Activated CD4-positive, alpha-beta T cell treated with anti-CD3 and anti-CD28 coated beads, Interleukin-2, Interleukin-6, amounts not matched to agents 100 ng/mL and 50 ng/mL, durations not matched to agents 16 hours and 8 hours (primary cell): ENCODE data around the gene TMTC2.
"Not testable (repeated sequence)": the region's sequence is repeated elsewhere in the genome, so short reads cannot be mapped to it uniquely, and the experiment has no call there.

Experiments
- DNase-seq: peaks from one replicate; pipeline ENCODE4 v3.0.0-alpha.2; 2020

The TMTC2 gene

DNA sequence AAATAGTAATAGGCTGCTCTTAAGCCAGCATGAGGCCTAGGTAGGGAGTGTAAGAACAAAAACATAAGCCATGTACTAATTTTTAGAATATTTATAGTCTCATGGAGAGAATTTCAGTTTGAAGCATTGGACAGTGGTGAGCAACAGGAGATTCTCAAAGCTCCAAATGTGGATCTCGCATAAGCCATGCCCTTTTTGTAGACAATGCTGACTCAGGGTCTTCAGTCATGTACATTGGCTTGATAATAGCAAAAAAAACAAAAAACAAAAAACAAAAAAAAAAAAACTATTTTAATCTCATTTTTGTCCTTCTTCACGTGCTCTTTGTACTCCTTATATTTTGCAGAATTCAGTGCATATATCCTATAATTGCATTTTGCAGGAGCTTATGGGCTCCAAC, 402.9 kb downstream of the TMTC2 start:
- no peak for DNase-seq

DNA sequence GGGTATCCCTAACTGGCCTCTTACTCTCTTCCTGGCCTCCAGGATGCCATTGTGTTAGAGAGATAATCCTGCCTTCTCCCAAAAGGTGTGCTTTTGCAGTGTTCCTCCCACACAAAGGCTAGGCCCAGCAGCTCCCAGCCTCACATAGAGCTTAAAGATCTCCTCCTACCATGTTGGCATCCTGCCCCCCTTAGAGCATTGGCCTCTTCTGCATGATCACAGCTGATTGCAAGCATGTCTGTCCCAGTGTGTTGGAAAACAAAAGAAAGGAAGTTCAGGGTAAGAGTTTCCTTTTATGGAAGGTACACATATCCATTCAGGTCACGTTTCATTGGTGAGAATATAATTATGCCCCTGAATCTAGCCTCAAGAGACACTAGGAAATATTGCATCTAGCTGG, 405.4 kb downstream of the TMTC2 start:
- DNase-seq: no peak

DNA sequence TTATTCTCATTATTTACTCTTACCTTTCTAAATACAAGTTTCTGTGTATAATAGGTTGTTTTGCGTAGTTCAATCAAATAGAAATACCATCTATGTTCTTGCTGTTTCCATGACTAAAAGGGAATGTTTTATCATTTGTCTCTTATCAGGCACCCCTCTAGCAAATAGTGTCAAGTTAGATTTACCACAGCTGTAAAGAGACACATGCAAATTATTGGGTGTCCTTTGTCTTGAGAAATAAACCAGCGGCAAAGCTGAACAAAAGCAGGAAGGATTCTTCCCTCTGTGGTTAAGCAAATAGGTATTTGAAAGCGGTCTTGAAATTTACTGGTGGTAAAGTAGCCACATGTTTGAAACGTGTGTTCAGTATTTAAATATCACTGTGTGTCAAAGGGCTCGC, 405.9 kb downstream of the TMTC2 start:
- no peak for DNase-seq

DNA sequence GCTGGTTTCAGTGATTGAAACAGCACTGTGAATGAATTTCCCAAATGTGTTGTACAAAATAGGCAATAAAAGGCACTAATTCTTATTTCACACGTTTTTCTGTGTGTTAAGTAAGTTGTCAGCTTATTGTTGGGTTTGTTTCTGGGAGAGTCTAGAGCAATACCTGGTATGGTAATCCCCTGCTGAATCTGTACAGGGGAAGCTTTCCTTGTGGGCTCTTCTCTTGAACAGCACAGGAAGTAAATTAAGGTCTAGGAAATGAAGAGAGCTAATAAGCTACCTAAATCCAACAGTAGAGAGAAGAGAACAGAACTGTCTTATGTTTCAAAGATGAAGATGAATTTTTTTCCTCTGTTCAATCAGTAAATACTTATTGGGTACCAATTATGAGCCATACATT, 406.7 kb downstream of the TMTC2 start:
- no peak for DNase-seq

DNA sequence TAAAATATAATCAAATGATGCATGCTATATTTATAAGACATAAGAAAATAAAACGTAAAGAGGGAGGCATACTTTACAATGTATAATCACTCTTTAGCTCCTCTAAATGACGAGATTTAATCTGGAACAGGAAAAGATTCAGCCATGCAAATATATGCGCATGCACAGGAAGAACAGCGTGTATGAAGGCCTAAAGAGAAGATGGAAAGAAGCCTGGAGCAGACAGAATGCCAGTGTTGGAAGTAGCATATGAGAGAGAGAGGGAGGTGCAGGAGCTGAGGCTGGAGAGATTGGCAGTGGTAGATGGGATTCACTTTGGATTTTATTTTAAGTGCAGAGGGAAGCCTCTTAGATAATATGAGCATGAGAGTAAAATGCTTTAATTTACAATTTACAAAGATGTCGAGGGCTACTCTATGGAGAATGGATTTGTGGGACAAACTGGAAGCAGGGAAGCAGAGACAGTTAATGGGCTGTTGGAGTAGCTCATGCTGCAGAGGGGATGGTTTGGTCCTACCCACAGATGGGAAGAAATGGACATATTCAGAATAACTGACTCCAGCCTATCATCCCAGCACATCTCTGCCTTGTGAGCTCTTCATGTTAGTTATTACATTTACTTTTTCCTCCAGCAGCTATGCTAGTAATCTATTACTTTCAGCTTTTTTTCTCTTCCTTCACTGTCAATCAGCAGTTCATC, 411.1 kb downstream of the TMTC2 start:
- DNase-seq: no peak

DNA sequence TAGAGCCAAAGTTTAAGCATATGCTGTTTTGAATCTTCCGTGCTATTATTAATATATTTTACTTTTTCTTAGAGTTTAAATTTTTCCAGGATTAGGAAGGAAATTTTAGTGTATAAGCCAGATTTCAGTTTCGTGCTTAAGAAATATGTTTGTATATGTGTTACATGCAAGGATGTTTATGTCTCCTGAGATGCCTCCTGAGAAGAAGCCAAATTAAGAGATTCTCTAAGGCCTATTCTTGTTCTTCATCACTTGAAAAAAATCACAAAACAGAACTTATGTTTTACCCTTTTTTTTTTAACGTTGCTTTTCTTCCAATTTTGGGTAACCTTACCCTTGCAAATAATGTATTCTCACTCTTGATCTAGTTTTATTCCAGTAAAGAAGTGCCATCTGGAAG, 412.7 kb downstream of the TMTC2 start:
- no peak for DNase-seq

DNA sequence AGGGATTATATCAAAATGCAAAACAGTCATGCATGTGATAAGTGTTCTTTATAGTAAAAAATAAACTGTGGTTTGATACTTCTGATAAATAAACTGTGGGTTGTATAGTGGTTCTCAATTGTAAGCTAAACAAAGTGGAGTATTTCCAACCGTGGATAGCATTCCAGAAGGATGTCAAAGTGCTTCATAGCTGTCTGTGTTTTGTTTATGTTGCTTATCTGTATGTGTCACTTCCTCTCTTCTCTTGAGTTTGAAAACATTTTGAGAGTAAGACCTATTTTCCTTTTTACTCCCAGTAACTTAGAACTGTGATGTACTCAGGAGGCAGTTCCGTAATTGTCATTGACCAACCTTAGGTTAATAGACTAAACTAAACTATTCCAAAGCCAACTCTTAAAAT, 415.8 kb downstream of the TMTC2 start:
- no peak for DNase-seq

DNA sequence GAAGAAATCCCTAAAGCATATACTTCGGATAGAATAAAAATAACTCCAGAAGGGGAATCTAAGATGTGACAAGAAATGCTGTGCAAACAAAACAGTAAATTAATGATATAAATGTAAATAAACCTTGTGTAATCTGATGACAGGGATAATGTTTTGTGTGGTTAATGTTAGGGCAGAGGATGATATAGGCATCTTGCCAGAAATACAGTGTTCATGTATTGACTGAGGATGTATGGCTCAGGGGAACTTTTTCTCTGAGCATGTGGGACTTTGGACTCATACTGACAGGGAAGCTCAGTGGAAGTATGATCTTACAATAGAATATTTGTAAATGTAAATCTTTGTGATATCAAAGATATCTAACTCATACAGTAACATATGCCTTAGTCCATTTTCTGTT, 420.2 kb downstream of the TMTC2 start:
- no peak for DNase-seq

DNA sequence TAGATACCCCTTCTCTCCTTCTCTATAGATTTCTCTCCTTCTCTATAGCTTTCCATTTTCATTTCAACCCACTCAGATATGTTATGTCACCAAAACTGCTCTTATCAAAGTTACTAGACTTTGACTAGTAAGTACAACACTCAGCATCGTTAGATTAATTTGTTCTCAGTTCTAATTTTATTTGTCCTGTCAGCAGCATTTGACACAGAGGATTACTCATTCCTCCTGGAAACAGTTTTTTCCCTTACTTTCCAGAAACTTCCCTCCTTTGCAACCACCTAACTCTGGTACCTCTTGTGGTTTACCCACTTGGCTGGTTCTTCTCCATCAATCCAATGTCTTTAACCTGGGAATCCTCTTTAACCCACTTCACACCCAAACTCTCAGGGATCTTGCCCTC, 423.7 kb downstream of the TMTC2 start:
- DNase-seq: no peak

DNA sequence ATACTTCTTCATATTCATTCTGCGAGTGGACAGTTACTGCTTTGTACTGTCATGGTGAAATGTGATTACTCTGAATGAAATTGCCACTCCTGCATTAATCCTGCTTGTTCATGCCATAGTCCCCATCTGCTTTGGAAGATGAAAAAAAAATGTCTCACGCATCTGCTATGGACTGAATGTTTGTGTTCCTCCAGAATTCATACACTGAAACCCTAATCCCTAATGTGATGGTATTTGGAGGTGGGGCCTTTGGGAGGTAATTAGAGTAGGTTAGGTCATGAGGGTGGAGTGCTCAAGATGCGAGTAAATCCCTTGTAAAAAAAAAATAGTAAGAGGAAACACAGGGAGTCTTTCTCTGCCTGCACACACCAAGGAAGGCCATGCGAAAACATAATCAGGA, 427.2 kb downstream of the TMTC2 start:
- no peak for DNase-seq

DNA sequence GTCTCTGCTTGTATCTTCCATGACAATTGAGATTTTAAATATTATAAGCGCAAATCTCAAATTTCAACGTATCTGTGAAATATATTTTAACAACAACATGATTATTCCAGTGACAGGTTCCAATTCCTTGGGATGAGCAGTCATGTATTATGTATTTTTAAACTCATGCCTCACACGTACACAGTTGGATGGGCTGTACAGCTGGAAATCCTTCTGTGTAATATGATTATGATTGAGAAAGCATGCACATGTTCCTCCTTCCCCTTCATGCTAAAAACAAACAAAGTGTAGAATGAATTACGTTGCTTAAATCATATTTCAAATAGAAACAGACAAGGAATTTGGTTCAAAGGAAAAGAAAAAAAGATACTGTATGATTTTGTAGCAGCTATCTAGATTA, 428.3 kb downstream of the TMTC2 start:
- no peak for DNase-seq

DNA sequence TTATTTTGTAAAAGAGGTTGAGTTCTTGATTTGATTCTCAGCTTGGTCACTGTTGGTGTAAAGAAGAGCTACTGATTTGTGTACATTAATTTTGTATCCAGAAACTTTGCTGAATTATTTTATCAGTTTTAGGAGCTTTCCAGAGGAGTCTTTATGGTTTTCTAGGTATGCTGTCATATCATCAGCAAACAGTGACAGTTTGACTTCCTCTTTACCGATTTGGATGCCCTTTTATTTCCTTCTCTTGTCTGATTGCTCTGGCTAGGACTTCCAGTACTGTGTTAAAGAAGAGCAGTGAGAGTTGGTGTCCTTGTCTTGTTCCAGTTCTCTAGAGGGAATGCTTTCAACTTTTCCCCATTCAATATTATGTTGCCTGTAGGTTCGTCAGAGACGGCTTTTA, 431.2 kb downstream of the TMTC2 start:
- not testable (repeated sequence) for DNase-seq

DNA sequence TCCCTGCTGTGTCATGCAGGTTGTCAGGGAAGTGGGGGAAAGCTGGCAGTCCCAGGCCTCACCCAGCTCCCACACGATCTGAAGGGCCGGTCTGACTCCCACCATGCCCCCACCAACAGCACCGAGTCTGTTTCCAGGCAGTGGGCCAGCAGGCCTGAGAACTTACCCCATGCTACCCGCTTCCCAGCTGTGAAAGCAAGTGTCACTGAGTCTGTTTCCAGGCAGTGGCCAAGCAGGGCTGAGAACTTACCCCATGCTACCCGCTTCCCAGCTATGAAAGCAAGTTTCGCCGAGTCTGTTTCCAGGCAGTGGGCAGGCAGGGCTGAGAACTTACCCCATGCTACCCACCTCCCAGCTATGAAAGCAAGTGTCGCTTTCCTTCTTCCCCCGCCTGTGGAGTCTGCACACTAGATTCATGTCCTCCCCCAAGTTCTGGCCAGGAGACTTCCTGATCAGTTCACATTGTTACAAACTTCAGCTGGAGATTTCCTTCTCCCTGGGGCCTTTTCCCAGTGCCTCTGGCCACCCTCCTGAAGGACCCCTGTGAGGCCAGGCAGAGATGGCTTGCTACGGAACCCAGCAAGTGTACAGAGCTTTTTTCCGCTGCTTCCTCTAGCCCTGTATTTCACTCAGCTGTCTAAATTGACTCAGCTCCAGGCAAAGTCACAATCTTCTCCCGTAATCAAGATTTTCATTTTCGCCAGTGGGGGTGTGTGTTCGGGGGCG, 435.4 kb downstream of the TMTC2 start:
- DNase-seq: no peak

DNA sequence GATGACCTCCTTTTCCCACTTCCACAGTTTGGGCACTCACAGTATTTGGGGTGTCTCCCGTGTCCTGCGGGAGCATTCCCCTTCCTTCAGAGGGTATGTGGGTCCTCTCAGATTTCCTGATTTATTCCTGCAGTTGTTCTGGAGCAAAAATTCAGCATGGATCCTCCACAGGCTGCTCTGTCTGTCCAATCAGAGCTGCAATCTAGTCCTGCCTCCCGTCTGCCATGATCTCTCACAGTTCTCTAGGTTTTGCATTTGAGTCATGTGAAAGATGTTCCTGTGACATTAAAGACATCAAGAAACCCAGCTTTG, 435.9 kb downstream of the TMTC2 start:
- no peak for DNase-seq

DNA sequence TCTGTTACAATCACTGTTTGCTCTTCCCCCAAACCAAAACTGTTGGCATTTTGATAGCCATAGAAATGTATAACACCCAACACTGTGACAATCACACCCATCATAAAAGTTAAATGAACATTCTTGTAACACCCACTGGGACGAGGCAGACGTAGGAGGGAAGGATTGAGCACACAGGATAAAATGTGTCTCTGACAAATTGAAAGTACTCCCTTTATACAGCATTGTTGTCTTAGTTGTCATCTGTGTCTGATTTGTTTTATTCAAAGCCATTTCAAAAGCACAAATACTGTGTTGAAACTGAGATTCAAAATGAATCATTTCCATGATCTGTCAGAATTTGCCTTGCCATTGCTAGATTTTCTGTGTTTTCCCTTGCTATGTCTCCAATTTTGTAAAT, 436.3 kb downstream of the TMTC2 start:
- no peak for DNase-seq

DNA sequence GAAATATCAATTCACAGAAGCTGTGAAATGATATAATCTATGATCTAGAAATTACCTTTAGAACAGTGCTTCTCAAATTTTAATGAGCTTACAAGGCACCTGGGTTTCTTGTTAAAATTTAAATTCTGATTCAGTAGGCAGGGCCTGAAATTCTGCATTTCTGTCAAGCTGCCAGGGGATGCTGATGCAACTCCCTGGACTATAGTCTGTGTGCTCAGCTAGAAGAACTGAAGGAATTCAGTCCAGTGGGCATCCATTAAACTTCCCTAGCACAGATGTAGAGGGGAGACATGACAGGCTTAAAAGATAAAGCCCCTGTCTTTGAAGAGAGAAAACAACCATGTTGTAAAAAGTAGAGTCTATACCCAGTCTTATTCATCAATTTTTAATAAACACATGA, 441.8 kb downstream of the TMTC2 start:
- no peak for DNase-seq

DNA sequence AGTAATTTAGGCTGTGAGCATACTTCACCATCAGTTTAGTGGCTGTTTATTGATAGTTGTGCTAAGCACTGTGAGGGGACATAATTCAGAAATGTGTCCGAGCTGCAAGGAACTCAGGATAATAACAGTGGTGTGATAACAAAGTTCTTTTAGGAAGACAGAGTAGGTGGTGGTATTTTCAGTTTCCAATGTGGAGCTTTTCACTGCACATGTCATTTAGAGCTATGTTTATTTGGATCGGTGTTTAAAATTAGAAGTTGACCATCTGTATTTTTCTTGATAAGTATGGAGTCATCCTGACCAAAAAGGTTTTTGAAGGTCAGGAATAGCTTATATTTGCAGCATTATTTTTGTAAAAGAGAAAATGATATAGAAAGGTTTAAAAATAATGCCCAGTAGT, 443.5 kb downstream of the TMTC2 start:
- no peak for DNase-seq

DNA sequence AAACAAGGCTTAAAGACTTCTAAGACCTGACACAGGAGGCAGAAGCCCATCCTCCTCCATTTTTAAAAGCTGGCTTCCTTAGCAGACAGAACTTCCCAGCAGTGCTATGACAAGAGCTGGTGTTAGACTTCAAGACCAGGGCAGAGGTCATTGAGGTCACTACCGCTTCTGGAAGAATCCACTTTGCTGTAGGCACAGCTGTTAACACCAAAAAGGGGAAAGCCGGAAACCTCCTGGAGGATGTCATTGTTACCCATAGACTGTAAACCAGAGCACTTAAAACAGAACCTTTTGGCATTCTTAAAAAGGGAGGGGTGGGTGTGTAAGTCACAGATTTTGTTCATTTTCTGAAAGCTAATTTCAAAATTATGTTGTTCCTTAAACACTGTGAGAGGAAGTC, 445.7 kb downstream of the TMTC2 start:
- no peak for DNase-seq

DNA sequence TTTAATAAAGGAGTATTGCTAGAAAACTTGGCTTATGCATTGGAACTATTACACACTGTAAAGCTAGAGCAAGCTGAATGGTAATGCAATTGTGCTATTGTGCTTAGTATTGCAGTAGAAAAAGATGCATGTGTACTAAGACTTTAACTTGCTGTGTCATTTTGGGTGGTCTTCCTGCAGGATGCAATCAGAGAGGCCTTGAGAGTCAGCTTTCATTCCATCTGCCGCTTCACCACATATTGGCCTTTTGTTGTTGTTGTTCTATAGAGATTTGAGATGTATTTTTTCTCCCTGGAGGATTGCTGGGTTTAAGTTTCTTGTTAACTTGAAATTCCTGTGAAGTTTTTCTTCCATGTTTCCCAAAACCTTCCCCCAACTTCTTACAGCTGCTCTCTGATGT, 449.7 kb downstream of the TMTC2 start:
- DNase-seq: no peak

DNA sequence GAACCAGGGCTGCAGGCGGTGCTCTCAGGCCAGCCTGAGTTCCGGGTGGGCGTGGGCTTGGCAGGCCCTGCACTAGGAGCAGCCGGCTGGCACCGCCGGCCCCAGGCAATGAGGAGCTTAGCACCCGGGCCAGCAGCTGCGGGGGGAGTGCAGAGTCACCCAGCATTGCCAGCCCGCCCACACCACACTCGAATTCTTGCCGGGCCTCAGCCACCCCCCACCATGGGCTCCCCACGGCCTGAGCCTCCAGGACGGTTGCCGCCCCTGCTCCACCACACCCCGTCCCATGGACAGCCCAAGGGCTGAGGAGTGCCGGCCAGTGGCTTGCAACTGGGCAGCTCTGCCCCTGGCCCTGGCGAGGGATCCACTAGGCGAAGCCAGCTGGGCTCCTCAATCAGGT, 453.4 kb downstream of the TMTC2 start:
- DNase-seq: no peak

DNA sequence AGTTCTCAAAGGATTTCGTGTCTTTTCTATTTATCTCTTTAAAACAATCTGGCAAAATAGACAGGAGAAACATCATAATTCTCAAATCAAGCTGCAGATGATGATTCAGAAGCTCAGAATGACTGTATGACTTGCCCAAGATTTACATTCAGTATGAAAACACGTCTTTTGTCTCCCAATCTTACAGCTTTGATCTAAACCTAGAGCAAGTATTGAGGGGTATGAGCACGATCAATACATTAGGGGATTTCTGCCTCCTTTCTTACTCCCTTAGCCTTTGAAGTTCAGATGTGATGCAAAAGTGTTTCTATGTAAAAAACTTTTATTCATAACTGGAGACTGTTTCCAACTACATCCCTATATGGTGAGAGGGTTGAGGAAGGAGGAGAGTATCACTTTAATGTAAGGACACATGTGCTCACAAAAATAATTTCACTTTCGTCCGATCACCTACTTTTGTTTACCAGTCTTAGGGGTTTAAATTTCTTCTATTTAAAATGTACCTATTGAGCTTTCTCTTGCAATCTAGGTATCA, 454.8 kb downstream of the TMTC2 start:
- peak; percentile 28 for DNase-seq

DNA sequence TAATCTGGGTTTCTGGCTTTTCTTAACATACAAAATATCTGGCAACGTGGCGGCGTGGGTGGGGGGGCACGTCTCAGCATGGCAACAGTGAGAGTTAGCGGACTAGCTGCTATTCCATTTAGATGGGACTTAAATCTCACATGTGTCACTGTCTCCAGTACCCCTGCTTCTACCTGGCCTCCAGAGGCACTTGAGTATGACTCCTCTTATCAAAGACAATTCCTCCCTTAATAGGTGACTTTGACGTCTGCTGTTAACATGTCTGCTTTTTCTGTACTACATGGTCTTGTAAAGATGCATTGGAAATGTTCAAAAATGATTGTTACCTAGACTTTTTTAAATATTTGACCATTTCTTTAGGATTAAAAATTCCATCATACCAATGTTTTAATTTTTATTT, 456.2 kb downstream of the TMTC2 start:
- no peak for DNase-seq

DNA sequence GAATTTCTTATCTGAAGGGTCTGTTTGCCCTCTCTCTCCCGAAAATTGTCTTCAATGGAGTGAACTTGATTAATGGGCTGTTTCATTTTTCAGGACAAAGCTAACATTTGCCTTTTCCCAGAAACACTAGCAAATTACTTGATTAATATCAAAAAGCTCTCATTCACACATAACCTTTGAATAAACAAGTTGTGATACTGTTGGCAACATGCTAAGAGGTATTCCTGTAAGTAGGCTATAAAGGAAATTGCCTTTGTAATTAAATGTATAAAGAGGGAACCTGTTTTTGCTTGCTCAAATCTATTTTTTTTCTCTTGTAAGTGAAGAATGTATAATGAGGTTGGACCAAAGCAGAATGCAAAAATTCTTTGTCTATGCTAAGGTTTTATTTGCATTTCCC, 457.2 kb downstream of the TMTC2 start:
- DNase-seq: no peak

DNA sequence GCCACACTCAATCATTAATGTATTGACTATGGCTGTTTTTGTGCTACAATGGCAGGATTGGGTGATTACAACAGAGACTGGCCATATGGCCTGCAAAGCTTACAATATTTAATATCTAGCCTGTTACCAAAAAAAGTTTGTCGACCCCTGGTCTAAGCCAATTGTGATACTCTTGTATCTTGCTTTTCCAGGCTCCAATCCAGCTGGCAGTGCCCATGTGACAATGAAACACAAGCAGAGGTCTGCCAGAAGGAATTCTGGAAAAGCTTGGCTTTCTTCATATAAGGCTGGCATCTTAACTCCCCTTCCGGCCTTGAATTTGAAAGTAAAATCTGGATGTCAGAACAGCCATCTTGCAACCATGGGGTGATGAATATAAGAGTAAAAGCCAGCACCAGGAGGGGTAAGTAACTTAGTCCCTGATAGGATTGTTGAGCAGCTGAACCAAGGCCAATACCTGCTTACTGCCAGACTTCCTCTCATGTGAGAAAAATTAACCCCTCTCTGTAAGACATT, 458.7 kb downstream of the TMTC2 start:
- DNase-seq: no peak

DNA sequence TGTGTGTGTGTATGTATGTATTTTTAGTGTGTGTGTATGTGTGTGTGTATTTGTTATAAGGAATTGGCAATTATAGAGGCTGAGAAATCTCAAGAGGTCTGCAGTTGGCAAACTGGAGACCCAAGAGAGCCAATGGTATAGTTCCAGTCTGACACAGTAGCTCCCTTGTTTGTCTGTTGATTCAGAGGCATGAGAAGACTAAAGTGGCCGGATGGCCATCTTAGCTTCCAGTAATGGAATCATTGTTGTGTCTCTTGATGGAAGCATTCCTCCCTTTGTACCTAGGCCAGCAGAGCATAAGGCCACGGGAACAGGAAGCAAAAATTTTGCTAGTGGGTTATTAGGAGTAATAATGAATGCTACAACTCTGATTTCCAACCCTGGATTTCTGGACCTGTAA, 460.6 kb downstream of the TMTC2 start:
- no peak for DNase-seq
